ENCODE results near the gene MVB12B. TPM values are rescaled to one million over a fixed set of nuclear protein-coding genes. Genes with fewer than 3 reads are reported as not detected.

MVB12B gene
- total RNA-seq, 1 donor from 2014 or later, result 16.5 TPM

GRCh38 chr9:126471084-126471624 is 144.5 kb downstream of the MVB12B start:
- no peaks in the 10 kb centered on the region for H3K36me3 ChIP-seq
- H3K9me3 ChIP-seq, result no peaks in the 10 kb centered on the region
- H3K4me3 ChIP-seq, result no peak overlapping the region
- H3K27me3 ChIP-seq, result no peaks in the 10 kb centered on the region
- H3K4me1 ChIP-seq, result peaks cover 9% of the 10 kb centered on the region
- TF ChIP-seq CTCF (IDR thresholded peaks at IDR 0.05) (no peak), POLR2AphosphoS5 (IDR thresholded peaks at IDR 0.05; ENCODE audit: insufficient read depth in 1 of 2, low read depth in 1 of 2) (peak in 1 of 2 donors; percentile 41), POLR2A (IDR thresholded peaks at IDR 0.05) (no peak)
- intact Hi-C loops (cut with DNase I), result no loop called here
- no peak for DNase-seq (ENCODE audit: extremely low spot score in 2 of 2)
- peak overlapping the region; percentile 22 for H3K27ac ChIP-seq

GRCh38 chr9:126472198-126472947 is 145.7 kb downstream of the MVB12B start:
- Histone ChIP-seq H3K27me3 (no peaks in the 10 kb centered on the region), H3K4me3 (no peak overlapping the region), H3K9me3 (no peaks in the 10 kb centered on the region), H3K4me1 (peaks cover 9% of the 10 kb centered on the region), H3K27ac (no peak overlapping the region), H3K36me3 (no peaks in the 10 kb centered on the region)
- no peak for DNase-seq (ENCODE audit: extremely low spot score in 2 of 2)
- TF ChIP-seq POLR2AphosphoS5 (IDR thresholded peaks at IDR 0.05; ENCODE audit: insufficient read depth in 1 of 2, low read depth in 1 of 2) (no peak), POLR2A (IDR thresholded peaks at IDR 0.05) (no peak), CTCF (IDR thresholded peaks at IDR 0.05) (no peak)
- intact Hi-C loops (cut with DNase I), result no loop called here

- peaks cover 9% of the 10 kb centered on the region for H3K4me1 ChIP-seq
- H3K27me3 ChIP-seq, result no peaks in the 10 kb centered on the region
- TF ChIP-seq POLR2AphosphoS5 (IDR thresholded peaks at IDR 0.05; ENCODE audit: insufficient read depth in 1 of 2, low read depth in 1 of 2), result no peak
- intact Hi-C loops (cut with DNase I), result no loop called here
- no peak overlapping the region for H3K27ac ChIP-seq
- no peaks in the 10 kb centered on the region for H3K36me3 ChIP-seq
- DNase-seq (ENCODE audit: extremely low spot score in 2 of 2), result no peak
- no peak overlapping the region for H3K4me3 ChIP-seq
- H3K9me3 ChIP-seq, result no peaks in the 10 kb centered on the region
Observed at GRCh38 chr9:126472948-126473298, 146.3 kb downstream of the MVB12B start.

GRCh38 chr9:126474206-126474765 is 147.7 kb downstream of the MVB12B start:
- Histone ChIP-seq H3K27me3 (no peaks in the 10 kb centered on the region), H3K36me3 (no peaks in the 10 kb centered on the region), H3K4me1 (peaks cover 9% of the 10 kb centered on the region), H3K4me3 (no peak overlapping the region), H3K27ac (no peak overlapping the region), H3K9me3 (no peaks in the 10 kb centered on the region)
- intact Hi-C loops (cut with DNase I), result no loop called here
- no peak for DNase-seq (ENCODE audit: extremely low spot score in 2 of 2)
- no peak for TF ChIP-seq POLR2A (IDR thresholded peaks at IDR 0.05)
- no peak for TF ChIP-seq POLR2AphosphoS5 (IDR thresholded peaks at IDR 0.05; ENCODE audit: insufficient read depth in 1 of 2, low read depth in 1 of 2)
- TF ChIP-seq CTCF (IDR thresholded peaks at IDR 0.05), result no peak

- H3K36me3 ChIP-seq, result no peaks in the 10 kb centered on the region
- no peak overlapping the region for H3K27ac ChIP-seq
- H3K4me3 ChIP-seq, result no peak overlapping the region
- no peaks in the 10 kb centered on the region for H3K27me3 ChIP-seq
- H3K4me1 ChIP-seq, result peaks cover 4% of the 10 kb centered on the region
- DNase-seq (ENCODE audit: extremely low spot score in 2 of 2), result no peak
- H3K9me3 ChIP-seq, result no peaks in the 10 kb centered on the region
- TF ChIP-seq CTCF (IDR thresholded peaks at IDR 0.05) (no peak), POLR2A (IDR thresholded peaks at IDR 0.05) (no peak), POLR2AphosphoS5 (IDR thresholded peaks at IDR 0.05; ENCODE audit: insufficient read depth in 1 of 2, low read depth in 1 of 2) (no peak)
- intact Hi-C loops (cut with DNase I), result no loop called here
Observed at GRCh38 chr9:126474786-126475485, 148.3 kb downstream of the MVB12B start.

All from vagina (tissue), 2 donors.